ENCODE results near the gene PAK5. TPM values are rescaled to one million over a fixed set of nuclear protein-coding genes. Genes with fewer than 3 reads are reported as not detected.
A peak's percentile ranks its signal among the peaks of the same experiment; 100 is the strongest.

PAK5 gene
- total and polyA plus RNA-seq, 2 donors (not counting 1 experiment from before 2014, with no cell fraction given) = not detected

GRCh38 chr20:9838035-9838377 lies 870 bp downstream of the PAK5 start:
- Histone ChIP-seq H2AFZ (ENCODE audit: low read length) (no peak overlapping the region), H3K27me3 (ENCODE audit: control insufficient read depth, insufficient read depth, low read length) (peaks cover 10% of the 10 kb centered on the region), H3K4me2 (ENCODE audit: extremely low read depth, insufficient read depth, low read length) (no peak overlapping the region)

GRCh38 chr20:9837634-9838033 lies 1.2 kb downstream of the PAK5 start:
- Histone ChIP-seq H3K4me2 (ENCODE audit: extremely low read depth, insufficient read depth, low read length) (no peak overlapping the region), H3K79me2 (ENCODE audit: control insufficient read depth, insufficient read depth, low read length) (no peaks in the 10 kb centered on the region), H2AFZ (ENCODE audit: low read length) (no peak overlapping the region), H4K20me1 (ENCODE audit: control insufficient read depth, extremely low read depth, insufficient read depth, low read length) (no peaks in the 10 kb centered on the region), H3K4me3 (replicated peaks in 1 of 4; ENCODE audit: control extremely low read depth in 1 of 4, insufficient read depth in 1 of 4, low read depth in 3 of 4, low read length in 4 of 4) (no peak overlapping the region), H3K9me3 (ENCODE audit: control insufficient read depth, insufficient read depth, low read depth, low read length) (no peaks in the 10 kb centered on the region), H3K27ac (ENCODE audit: insufficient read depth, low read length) (no peak overlapping the region), H3K27me3 (ENCODE audit: control insufficient read depth, insufficient read depth, low read length) (peaks cover 10% of the 10 kb centered on the region), H3K36me3 (ENCODE audit: control insufficient read depth, insufficient read depth, low read length) (no peaks in the 10 kb centered on the region), H3K4me1 (ENCODE audit: control insufficient read depth, extremely low read depth, insufficient read depth, low read length) (no peaks in the 10 kb centered on the region), H3K9ac (ENCODE audit: insufficient read depth, low read length) (no peak overlapping the region)
- TF ChIP-seq CTCF (conservative IDR thresholded peaks at IDR 0.05 in 1 of 2, IDR thresholded peaks at IDR 0.05 in 1 of 2; ENCODE audit: low read depth in 1 of 2, low read length in 2 of 2) (no peak), EZH2 (IDR thresholded peaks at IDR 0.05; ENCODE audit: low read length, missing control alignments) (no peak)
- DNase-seq (ENCODE audit: low read depth in 2 of 2) = peak in 1 of 2 donors; percentile 1

More at GRCh38 chr20:9838035-9838377, 870 bp downstream of the PAK5 start:
- TF ChIP-seq CTCF (conservative IDR thresholded peaks at IDR 0.05 in 1 of 2, IDR thresholded peaks at IDR 0.05 in 1 of 2; ENCODE audit: low read depth in 1 of 2, low read length in 2 of 2) (no peak), EZH2 (IDR thresholded peaks at IDR 0.05; ENCODE audit: low read length, missing control alignments) (no peak)
- H3K9me3 ChIP-seq (ENCODE audit: control insufficient read depth, insufficient read depth, low read depth, low read length) = no peaks in the 10 kb centered on the region
- H3K79me2 ChIP-seq (ENCODE audit: control insufficient read depth, insufficient read depth, low read length) = no peaks in the 10 kb centered on the region
- no peak overlapping the region for H3K27ac ChIP-seq (ENCODE audit: insufficient read depth, low read length)
- H3K9ac ChIP-seq (ENCODE audit: insufficient read depth, low read length) = no peak overlapping the region
- H3K4me3 ChIP-seq (replicated peaks in 1 of 4; ENCODE audit: control extremely low read depth in 1 of 4, insufficient read depth in 1 of 4, low read depth in 3 of 4, low read length in 4 of 4) = peak overlapping the region in 1 of 4 experiments; percentile 38
- DNase-seq (ENCODE audit: low read depth in 2 of 2) = peak in 1 of 2 donors; percentile 2
- no peaks in the 10 kb centered on the region for H3K4me1 ChIP-seq (ENCODE audit: control insufficient read depth, extremely low read depth, insufficient read depth, low read length)
- no peaks in the 10 kb centered on the region for H4K20me1 ChIP-seq (ENCODE audit: control insufficient read depth, extremely low read depth, insufficient read depth, low read length)
- H3K36me3 ChIP-seq (ENCODE audit: control insufficient read depth, insufficient read depth, low read length) = no peaks in the 10 kb centered on the region

GRCh38 chr20:9835302-9835701 lies 3.6 kb downstream of the PAK5 start:
- Histone ChIP-seq H3K36me3 (ENCODE audit: control insufficient read depth, insufficient read depth, low read length) (no peaks in the 10 kb centered on the region), H3K27ac (ENCODE audit: insufficient read depth, low read length) (no peak overlapping the region), H3K9ac (ENCODE audit: insufficient read depth, low read length) (no peak overlapping the region), H3K79me2 (ENCODE audit: control insufficient read depth, insufficient read depth, low read length) (no peaks in the 10 kb centered on the region), H2AFZ (ENCODE audit: low read length) (no peak overlapping the region), H3K27me3 (ENCODE audit: control insufficient read depth, insufficient read depth, low read length) (peaks cover 10% of the 10 kb centered on the region), H3K9me3 (ENCODE audit: control insufficient read depth, insufficient read depth, low read depth, low read length) (no peaks in the 10 kb centered on the region), H3K4me2 (ENCODE audit: extremely low read depth, insufficient read depth, low read length) (no peak overlapping the region), H3K4me1 (ENCODE audit: control insufficient read depth, extremely low read depth, insufficient read depth, low read length) (no peaks in the 10 kb centered on the region), H3K4me3 (replicated peaks in 1 of 4; ENCODE audit: control extremely low read depth in 1 of 4, insufficient read depth in 1 of 4, low read depth in 3 of 4, low read length in 4 of 4) (no peak overlapping the region), H4K20me1 (ENCODE audit: control insufficient read depth, extremely low read depth, insufficient read depth, low read length) (no peaks in the 10 kb centered on the region)
- no peak for DNase-seq (ENCODE audit: low read depth in 2 of 2)
- TF ChIP-seq CTCF (conservative IDR thresholded peaks at IDR 0.05 in 1 of 2, IDR thresholded peaks at IDR 0.05 in 1 of 2; ENCODE audit: low read depth in 1 of 2, low read length in 2 of 2) (no peak), EZH2 (IDR thresholded peaks at IDR 0.05; ENCODE audit: low read length, missing control alignments) (no peak)
